HFF-Myc (cell line): ENCODE data around the gene TBCC.
A peak's percentile ranks its signal among the peaks of the same experiment; 100 is the strongest.
"Not testable (repeated sequence)": the region's sequence is repeated elsewhere in the genome, so short reads cannot be mapped to it uniquely, and the experiment has no call there.

Experiments used
- DNase-seq: peaks from one replicate; pipeline ENCODE4 v3.0.0-alpha.2; 2011; ENCODE audit warnings: low read depth; ENCODE audit errors: extremely low read depth
- H3K4me3 ChIP-seq: replicated peaks from 2 replicates; pipeline ENCODE4 v1.5.1; 2011; ENCODE audit warnings: low read depth, mild to moderate bottlenecking, control low read depth, low read length
- CTCF ChIP-seq: IDR thresholded peaks from 2 replicates; pipeline ENCODE4 v1.5.1; 2012; ENCODE audit warnings: mild to moderate bottlenecking, low read depth, low read length, control low read depth; ENCODE audit errors: missing control alignments

Gene TBCC

GRCh38 chr6:42746463-42747391 lies 824 bp upstream of the TBCC start:
- DNase-seq, result peak; percentile 85
- TF ChIP-seq CTCF, result no peak
- peak overlapping the region; percentile 97 for H3K4me3 ChIP-seq

GRCh38 chr6:42745083-42745639 lies 742 bp downstream of the TBCC start:
- TF ChIP-seq CTCF, result no peak
- peak overlapping the region; percentile 97 for H3K4me3 ChIP-seq
- DNase-seq, result no peak

GRCh38 chr6:42744351-42744893 lies 1.5 kb downstream of the TBCC start:
- TF ChIP-seq CTCF, result no peak
- H3K4me3 ChIP-seq, result peak overlapping the region; percentile 97
- DNase-seq, result no peak

GRCh38 chr6:42742116-42742894 lies 3.6 kb downstream of the TBCC start:
- TF ChIP-seq CTCF, result no peak
- no peak for DNase-seq
- H3K4me3 ChIP-seq, result no peak overlapping the region

DNA sequence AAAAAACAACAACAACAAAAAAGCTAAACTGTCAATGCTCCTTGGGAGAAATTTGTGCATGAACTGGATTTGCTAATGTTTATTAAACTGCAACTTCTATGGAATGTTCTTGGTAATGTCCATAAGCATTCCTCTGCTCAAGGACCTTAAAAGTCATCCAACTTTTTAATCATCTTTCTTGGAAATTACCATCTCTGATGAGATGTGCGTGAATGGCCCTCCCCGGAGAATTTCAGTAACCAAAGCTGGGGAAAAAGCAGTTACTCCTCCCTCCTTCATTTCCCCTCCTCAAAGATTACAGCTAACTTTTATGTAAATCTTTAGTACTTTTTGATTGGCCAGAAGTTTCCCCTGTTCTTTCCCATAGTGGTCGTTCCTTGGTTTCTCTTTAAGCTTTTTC lies 5.2 kb downstream of the TBCC start:
- DNase-seq, result no peak
- no peak for TF ChIP-seq CTCF
- no peak overlapping the region for H3K4me3 ChIP-seq

GRCh38 chr6:42735976-42736375 lies 9.9 kb downstream of the TBCC start:
- no peak for DNase-seq
- TF ChIP-seq CTCF, result no peak
- H3K4me3 ChIP-seq, result no peak overlapping the region

GRCh38 chr6:42733867-42734481 lies 11.9 kb downstream of the TBCC start:
- H3K4me3 ChIP-seq, DNase-seq: not testable (repeated sequence)
